CD4-positive, alpha-beta memory T cell (primary cell): Measurements from ENCODE around the gene PSME4. TPM values are rescaled to one million over a fixed set of nuclear protein-coding genes. Genes with fewer than 3 reads are reported as not detected.
"Not testable (repeated sequence)": the region's sequence is repeated elsewhere in the genome, so short reads cannot be mapped to it uniquely, and the experiment has no call there.

Source experiments
- CTCF ChIA-PET: fragments of 350-600 bp; sonication (Branson Sonifier 250); formaldehyde crosslinking; loops from one replicate; lab custom pipeline; 2021; ENCODE audit warnings: inconsistent platforms; ENCODE audit not compliant: partially characterized antibody; lab: Charles Lee
- POLR2A ChIA-PET: fragments of 350-600 bp; sonication (Branson Sonifier 250); formaldehyde crosslinking; loops from one replicate; lab custom pipeline; 2021; ENCODE audit not compliant: partially characterized antibody; lab: Charles Lee
- DNase-seq, 5 donors: peaks; one replicate each; pipeline versions ENCODE4 v3.0.0 to v3.0.0-alpha.2; 2020 to 2022; ENCODE audit warnings: mixed read lengths in 1 of 5
- H3K27ac ChIP-seq: one replicate; pipeline ENCODE4 v1.7.0; 2013; ENCODE audit warnings: low read depth, low read length
- H3K27me3 ChIP-seq: 2 replicates; pipeline ENCODE4 v1.7.0; 2013; ENCODE audit warnings: mild to moderate bottlenecking, low read length, moderate library complexity; ENCODE audit not compliant: insufficient read depth
- H3K36me3 ChIP-seq: 2 replicates; pipeline ENCODE4 v1.7.0; 2013; ENCODE audit warnings: mild to moderate bottlenecking, low read length, moderate library complexity; ENCODE audit not compliant: insufficient read depth
- H3K4me1 ChIP-seq: 2 replicates; pipeline ENCODE4 v1.7.0; 2013; ENCODE audit warnings: mild to moderate bottlenecking, low read length, moderate library complexity; ENCODE audit not compliant: insufficient read depth
- H3K4me3 ChIP-seq, 2 donors: one replicate each; pipeline ENCODE4 v1.7.0; 2013; ENCODE audit warnings: low read length in 2 of 2, mild to moderate bottlenecking in 1 of 2
- H3K9me3 ChIP-seq, 2 donors: one replicate each; pipeline ENCODE4 v1.7.0; 2013; ENCODE audit warnings: low read length in 2 of 2, control low read depth in 1 of 2; ENCODE audit not compliant: control insufficient read depth in 1 of 2
- H3K27ac Mint-ChIP-seq, 7 donors: one replicate each; pipeline ENCODE4 v1.8.0; 2020 to 2021; ENCODE audit warnings: mixed read lengths in 7 of 7, mild to moderate bottlenecking in 6 of 7, inconsistent platforms in 3 of 7, moderate library complexity in 3 of 7
- H3K27me3 Mint-ChIP-seq, 2 donors: one replicate each; pipeline ENCODE4 v1.8.0; 2020 to 2021; ENCODE audit warnings: mixed read lengths in 2 of 2
- H3K36me3 Mint-ChIP-seq, 2 donors: one replicate each; pipeline ENCODE4 v1.8.0; 2020 to 2021; ENCODE audit warnings: mixed read lengths in 2 of 2, inconsistent platforms in 1 of 2, mild to moderate bottlenecking in 1 of 2
- H3K4me1 Mint-ChIP-seq, 4 donors: one replicate each; pipeline ENCODE4 v1.8.0; 2020 to 2021; ENCODE audit warnings: mixed read lengths in 4 of 4, mild to moderate bottlenecking in 1 of 4
- H3K4me3 Mint-ChIP-seq, 8 donors: one replicate each; pipeline ENCODE4 v1.8.0; 2020 to 2021; ENCODE audit warnings: mixed read lengths in 8 of 8, mild to moderate bottlenecking in 7 of 8, moderate library complexity in 6 of 8, inconsistent platforms in 3 of 8
- H3K9me3 Mint-ChIP-seq, 8 donors: one replicate each; pipeline ENCODE4 v1.8.0; 2020 to 2021; ENCODE audit warnings: mixed read lengths in 8 of 8, mild to moderate bottlenecking in 5 of 8, inconsistent platforms in 3 of 8, moderate library complexity in 1 of 8
- intact Hi-C: fragments of 100-400 bp; cut with micrococcal nuclease; formaldehyde crosslinking; loops from one replicate; pipeline ENCODE4 v1.15.1; 2023
- polyA plus RNA-seq, 2 donors: library from polyadenylated mRNA; unstranded; fragments of 300-500 nt; fragmentation: Illumina TruSeq; gene quantifications; one replicate each; pipeline ENCODE4 v1.2.3, GENCODE V29; 2021
- total RNA-seq, 2 experiments: library from RNA; stranded (reverse); gene quantifications; one replicate each; pipeline ENCODE4 v1.2.3, GENCODE V29; 2021

PSME4 gene
- total and polyA plus RNA-seq, 4 experiments from 2014 or later, result 2.3 to 49.9 (median 25.0) TPM

GRCh38 chr2:53827398-53828175 is 143.2 kb downstream of the PSME4 start:
- DNase-seq, result no peak
- Histone ChIP-seq H3K36me3 (no peaks in the 10 kb centered on the region), H3K9me3 (no peaks in the 10 kb centered on the region), H3K4me1 (no peaks in the 10 kb centered on the region), H3K4me3 (no peak overlapping the region), H3K27me3 (no peaks in the 10 kb centered on the region), H3K27ac (no peak overlapping the region)
- Mint-ChIP-seq H3K4me3 (no peak overlapping the region), H3K27me3 (no peaks in the 10 kb centered on the region), H3K4me1 (no peaks in the 10 kb centered on the region), H3K9me3 (peaks cover 0 to 6% (median 1%) of the 10 kb centered on the region in 8 donors), H3K27ac (no peak overlapping the region), H3K36me3 (peaks cover 3 to 28% of the 10 kb centered on the region in 2 donors)
- intact Hi-C loops, result no loop called here
- ChIA-PET CTCF (no interaction called here), POLR2A (no interaction called here)

GRCh38 chr2:53826587-53827397 is 144.0 kb downstream of the PSME4 start:
- Histone ChIP-seq H3K4me3 (no peak overlapping the region), H3K4me1 (no peaks in the 10 kb centered on the region), H3K36me3 (no peaks in the 10 kb centered on the region), H3K27ac (no peak overlapping the region), H3K9me3 (no peaks in the 10 kb centered on the region), H3K27me3 (no peaks in the 10 kb centered on the region)
- Mint-ChIP-seq H3K9me3 (peaks cover 0 to 6% (median 1%) of the 10 kb centered on the region in 8 donors), H3K27me3 (no peaks in the 10 kb centered on the region), H3K27ac (peak overlapping the region in 1 of 7 donors; percentile 5), H3K4me1 (no peaks in the 10 kb centered on the region), H3K36me3 (peaks cover 2 to 26% of the 10 kb centered on the region in 2 donors), H3K4me3 (no peak overlapping the region)
- intact Hi-C loops, result no loop called here
- DNase-seq, result no peak
- ChIA-PET POLR2A (no interaction called here), CTCF (no interaction called here)

GRCh38 chr2:53826030-53826410 is 144.8 kb downstream of the PSME4 start:
- Mint-ChIP-seq H3K36me3 (peaks cover 2 to 18% of the 10 kb centered on the region in 2 donors), H3K27me3 (no peaks in the 10 kb centered on the region), H3K4me3 (no peak overlapping the region), H3K27ac (peak overlapping the region in 1 of 7 donors; percentile 62), H3K9me3 (peaks cover 0 to 6% (median 1%) of the 10 kb centered on the region in 8 donors), H3K4me1 (no peaks in the 10 kb centered on the region)
- no peak overlapping the region for H3K27ac ChIP-seq
- no peaks in the 10 kb centered on the region for H3K4me1 ChIP-seq
- intact Hi-C loops, result no loop called here
- DNase-seq, result no peak
- no peaks in the 10 kb centered on the region for H3K27me3 ChIP-seq
- POLR2A ChIA-PET, result no interaction called here
- H3K4me3 ChIP-seq, result no peak overlapping the region
- H3K36me3 ChIP-seq, result no peaks in the 10 kb centered on the region
- no peaks in the 10 kb centered on the region for H3K9me3 ChIP-seq
- CTCF ChIA-PET, result no interaction called here

GRCh38 chr2:53823639-53824038 is 147.2 kb downstream of the PSME4 start:
- H3K36me3 Mint-ChIP-seq, result peaks cover 10 to 18% of the 10 kb centered on the region in 2 donors
- DNase-seq, H3K4me1 Mint-ChIP-seq, H3K27me3 Mint-ChIP-seq, H3K4me1 ChIP-seq, H3K4me3 ChIP-seq, H3K9me3 ChIP-seq, H3K9me3 Mint-ChIP-seq, H3K27ac ChIP-seq, POLR2A ChIA-PET, H3K27ac Mint-ChIP-seq, H3K27me3 ChIP-seq, H3K4me3 Mint-ChIP-seq, CTCF ChIA-PET, intact Hi-C loops: not testable (repeated sequence)
- H3K36me3 ChIP-seq, result peaks cover 13% of the 10 kb centered on the region

GRCh38 chr2:53821810-53822209 is 149.0 kb downstream of the PSME4 start:
- peaks cover 27% of the 10 kb centered on the region for H3K36me3 ChIP-seq
- Mint-ChIP-seq H3K27me3 (no peaks in the 10 kb centered on the region), H3K4me1 (no peaks in the 10 kb centered on the region), H3K4me3 (no peak overlapping the region), H3K36me3 (peaks cover 18 to 25% of the 10 kb centered on the region in 2 donors), H3K27ac (no peak overlapping the region), H3K9me3 (no peaks in the 10 kb centered on the region)
- DNase-seq, result no peak
- no peak overlapping the region for H3K27ac ChIP-seq
- no peak overlapping the region for H3K4me3 ChIP-seq
- no peaks in the 10 kb centered on the region for H3K27me3 ChIP-seq
- H3K4me1 ChIP-seq, result no peaks in the 10 kb centered on the region
- ChIA-PET POLR2A (no interaction called here), CTCF (no interaction called here)
- H3K9me3 ChIP-seq, result no peaks in the 10 kb centered on the region
- intact Hi-C loops, result no loop called here

- intact Hi-C loops, result no loop called here
These were observed 150.1 kb downstream of the PSME4 start for GRCh38 chr2:53820711-53821110.

GRCh38 chr2:53820048-53820447 is 150.7 kb downstream of the PSME4 start:
- Histone ChIP-seq H3K4me3 (no peak overlapping the region), H3K4me1 (no peaks in the 10 kb centered on the region), H3K27me3 (no peaks in the 10 kb centered on the region), H3K9me3 (no peaks in the 10 kb centered on the region), H3K36me3 (peaks cover 40% of the 10 kb centered on the region), H3K27ac (no peak overlapping the region)
- no peak for DNase-seq
- Mint-ChIP-seq H3K9me3 (no peaks in the 10 kb centered on the region), H3K4me1 (no peaks in the 10 kb centered on the region), H3K27me3 (no peaks in the 10 kb centered on the region), H3K36me3 (peaks cover 30 to 41% of the 10 kb centered on the region in 2 donors), H3K27ac (peak overlapping the region in 2 of 7 donors; percentile 37 to 65), H3K4me3 (no peak overlapping the region)
- ChIA-PET POLR2A (no interaction called here), CTCF (no interaction called here)
- intact Hi-C loops, result no loop called here

More at GRCh38 chr2:53820711-53821110, 150.1 kb downstream of the PSME4 start:
- no peaks in the 10 kb centered on the region for H3K27me3 ChIP-seq
- no peak for DNase-seq
- Mint-ChIP-seq H3K4me1 (no peaks in the 10 kb centered on the region), H3K27me3 (no peaks in the 10 kb centered on the region), H3K9me3 (no peaks in the 10 kb centered on the region), H3K36me3 (peaks cover 24 to 35% of the 10 kb centered on the region in 2 donors), H3K27ac (no peak overlapping the region), H3K4me3 (no peak overlapping the region)
- peaks cover 34% of the 10 kb centered on the region for H3K36me3 ChIP-seq
- ChIA-PET CTCF (no interaction called here), POLR2A (no interaction called here)
- no peaks in the 10 kb centered on the region for H3K4me1 ChIP-seq
- no peak overlapping the region for H3K4me3 ChIP-seq
- H3K27ac ChIP-seq, result no peak overlapping the region
- H3K9me3 ChIP-seq, result no peaks in the 10 kb centered on the region
